Sigmoid colon (tissue), 7 donors: ENCODE measurements around the gene RUFY2. TPM values are rescaled to one million over a fixed set of nuclear protein-coding genes. Genes with fewer than 3 reads are reported as not detected.
A peak's percentile ranks its signal among the peaks of the same experiment; 100 is the strongest.

Source experiments
- DNase-seq: peaks from one replicate; pipeline ENCODE4 v3.0.0-alpha.2; 2019
- H3K27ac ChIP-seq, 4 donors: fragments of 200-600 bp; sonication (generic); one replicate each; pipeline ENCODE4 v1.5.1; 2016 to 2019; ENCODE audit warnings: mild to moderate bottlenecking in 1 of 4
- H3K27me3 ChIP-seq, 3 donors: fragments of 200-600 bp; sonication (generic); one replicate each; pipeline ENCODE4 v1.5.1; 2019; ENCODE audit warnings: mild to moderate bottlenecking in 1 of 3
- H3K36me3 ChIP-seq, 4 donors: fragments of 200-600 bp; sonication (generic); one replicate each; pipeline ENCODE4 v1.5.1; 2016 to 2019
- H3K4me1 ChIP-seq, 4 donors: fragments of 200-600 bp; sonication (generic); one replicate each; pipeline ENCODE4 v1.5.1; 2017 to 2019
- H3K4me3 ChIP-seq, 4 donors: fragments of 200-600 bp; sonication (generic); one replicate each; pipeline ENCODE4 v1.5.1; 2017 to 2019; ENCODE audit warnings: mild to moderate bottlenecking in 2 of 4, moderate library complexity in 1 of 4
- H3K9me3 ChIP-seq, 4 donors: fragments of 200-600 bp in 3 of 4; sonication (generic) in 3 of 4; one replicate each; pipeline versions ENCODE4 v1.5.1 to v1.6.1; 2013 to 2019
- EP300 ChIP-seq, 4 donors: sonication (generic); formaldehyde crosslinking; IDR thresholded peaks; one replicate each; pipeline ENCODE4 v1.6.1; 2017; ENCODE audit warnings: antibody characterized with exemption in 4 of 4
- POLR2A ChIP-seq, 2 donors: fragments of 450-650 bp; IDR thresholded peaks; one replicate each; pipeline ENCODE4 v1.6.1; 2016; ENCODE audit warnings: antibody characterized with exemption in 2 of 2, mild to moderate bottlenecking in 2 of 2, moderate library complexity in 2 of 2
- POLR2AphosphoS5 ChIP-seq, 4 donors: sonication (generic); formaldehyde crosslinking; IDR thresholded peaks; one replicate each; pipeline ENCODE4 v1.6.1; 2017; ENCODE audit warnings: antibody characterized with exemption in 4 of 4
- WGBS, 2 donors: extraction: QIAGEN DNeasy Blood & Tissue Kit; methylation state at CpG; one replicate each; pipeline ENCODE4 v1.1.7; 2013; 5-methylcytosine and 5-hydroxymethylcytosine counted together
- intact Hi-C: fragments of 100-400 bp; cut with DNase I; formaldehyde crosslinking; loops from one replicate; pipeline ENCODE4 v1.15.1; 2023
- polyA plus RNA-seq, 3 donors: library from polyadenylated mRNA; stranded (reverse); fragments of 200-250 nt; gene quantifications; one replicate each; pipeline ENCODE4 v1.2.3, GENCODE V29; 2013
- total RNA-seq, 4 donors: library from RNA; depleted of rRNA; stranded (reverse); fragments of >200 nt; gene quantifications; one replicate each; pipeline ENCODE4 v1.1.0, GENCODE V29; 2016
- TF ChIP-seq, protein P1 (sequence below), 4 experiments: fragments of 450-650 bp in 3 of 4; fragments of 200-600 bp in 1 of 4; IDR thresholded peaks; one replicate each; pipeline ENCODE4 v1.5.1; 2016 to 2019; ENCODE audit warnings: antibody characterized with exemption in 4 of 4, mild to moderate bottlenecking in 3 of 4, moderate library complexity in 2 of 4
- donor health status: healthy with polysubstance abuse.
- donor health status: Bipolar disorder and iron deficiency.
- donor health status: healthy.

The RUFY2 gene
- total and polyA plus RNA-seq, 7 donors, result 5.8 to 34.9 (median 19.3) TPM

DNA sequence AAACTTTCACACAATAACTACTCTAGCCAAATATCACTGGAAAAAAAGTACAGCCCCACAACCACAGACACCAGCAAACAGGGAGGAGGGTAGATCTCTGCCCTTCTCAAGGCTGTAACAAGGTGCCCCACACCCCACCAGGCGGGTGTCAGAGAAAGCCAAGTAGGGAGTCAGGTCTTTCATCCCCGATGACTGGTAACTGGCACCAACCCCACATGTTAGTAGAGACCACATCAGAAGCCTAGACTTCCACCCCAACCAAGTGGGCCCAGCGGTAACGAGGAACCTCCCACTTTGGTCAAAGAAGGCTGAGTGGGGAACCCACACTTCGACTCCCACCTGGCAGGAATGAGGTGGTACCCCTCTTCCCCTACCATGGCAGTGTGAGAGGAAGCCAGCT is 16.4 kb upstream of the RUFY2 start:
- Histone ChIP-seq H3K27me3 (no peaks in the 10 kb centered on the region), H3K27ac (no peak overlapping the region), H3K4me1 (no peaks in the 10 kb centered on the region), H3K36me3 (no peaks in the 10 kb centered on the region), H3K9me3 (no peaks in the 10 kb centered on the region), H3K4me3 (no peak overlapping the region)
- intact Hi-C loops, result no loop called here
- 65 to 86% methylated on average over 5 of the region's 5 CpGs for WGBS, 2 donors
- no peak for DNase-seq
- TF ChIP-seq POLR2AphosphoS5 (IDR thresholded peaks at IDR 0.05) (no peak), POLR2A (IDR thresholded peaks at IDR 0.05) (no peak), EP300 (IDR thresholded peaks at IDR 0.05) (no peak)
- TF ChIP-seq, protein P1, sequence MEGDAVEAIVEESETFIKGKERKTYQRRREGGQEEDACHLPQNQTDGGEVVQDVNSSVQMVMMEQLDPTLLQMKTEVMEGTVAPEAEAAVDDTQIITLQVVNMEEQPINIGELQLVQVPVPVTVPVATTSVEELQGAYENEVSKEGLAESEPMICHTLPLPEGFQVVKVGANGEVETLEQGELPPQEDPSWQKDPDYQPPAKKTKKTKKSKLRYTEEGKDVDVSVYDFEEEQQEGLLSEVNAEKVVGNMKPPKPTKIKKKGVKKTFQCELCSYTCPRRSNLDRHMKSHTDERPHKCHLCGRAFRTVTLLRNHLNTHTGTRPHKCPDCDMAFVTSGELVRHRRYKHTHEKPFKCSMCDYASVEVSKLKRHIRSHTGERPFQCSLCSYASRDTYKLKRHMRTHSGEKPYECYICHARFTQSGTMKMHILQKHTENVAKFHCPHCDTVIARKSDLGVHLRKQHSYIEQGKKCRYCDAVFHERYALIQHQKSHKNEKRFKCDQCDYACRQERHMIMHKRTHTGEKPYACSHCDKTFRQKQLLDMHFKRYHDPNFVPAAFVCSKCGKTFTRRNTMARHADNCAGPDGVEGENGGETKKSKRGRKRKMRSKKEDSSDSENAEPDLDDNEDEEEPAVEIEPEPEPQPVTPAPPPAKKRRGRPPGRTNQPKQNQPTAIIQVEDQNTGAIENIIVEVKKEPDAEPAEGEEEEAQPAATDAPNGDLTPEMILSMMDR (IDR thresholded peaks at IDR 0.05), result no peak

DNA sequence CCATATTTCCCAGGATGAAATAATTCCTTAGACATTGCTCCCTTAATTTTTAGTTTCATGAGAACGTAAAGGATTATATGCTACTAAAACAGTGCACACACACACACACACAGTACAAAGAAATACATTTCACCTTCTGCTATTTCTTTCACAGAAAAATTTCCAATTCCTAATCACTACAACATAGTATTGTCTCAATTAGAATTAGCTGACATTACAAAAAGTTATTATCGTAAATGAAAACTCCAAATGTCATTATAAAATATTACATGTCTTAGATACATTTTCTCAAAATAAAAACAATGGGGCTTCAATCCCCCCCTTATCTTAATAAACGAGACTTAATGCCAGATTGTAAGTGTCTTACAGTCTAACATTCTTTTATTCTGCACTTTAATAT is 12.3 kb upstream of the RUFY2 start:
- 95 to 97% methylated on average over 3 of the region's 3 CpGs for WGBS, 2 donors
- Histone ChIP-seq H3K27me3 (no peaks in the 10 kb centered on the region), H3K4me1 (no peaks in the 10 kb centered on the region), H3K4me3 (no peak overlapping the region), H3K36me3 (no peaks in the 10 kb centered on the region), H3K27ac (no peak overlapping the region), H3K9me3 (no peaks in the 10 kb centered on the region)
- DNase-seq, result no peak
- intact Hi-C loops, result no loop called here
- TF ChIP-seq, protein P1 (IDR thresholded peaks at IDR 0.05), result no peak
- TF ChIP-seq EP300 (IDR thresholded peaks at IDR 0.05) (no peak), POLR2A (IDR thresholded peaks at IDR 0.05) (no peak), POLR2AphosphoS5 (IDR thresholded peaks at IDR 0.05) (no peak)

DNA sequence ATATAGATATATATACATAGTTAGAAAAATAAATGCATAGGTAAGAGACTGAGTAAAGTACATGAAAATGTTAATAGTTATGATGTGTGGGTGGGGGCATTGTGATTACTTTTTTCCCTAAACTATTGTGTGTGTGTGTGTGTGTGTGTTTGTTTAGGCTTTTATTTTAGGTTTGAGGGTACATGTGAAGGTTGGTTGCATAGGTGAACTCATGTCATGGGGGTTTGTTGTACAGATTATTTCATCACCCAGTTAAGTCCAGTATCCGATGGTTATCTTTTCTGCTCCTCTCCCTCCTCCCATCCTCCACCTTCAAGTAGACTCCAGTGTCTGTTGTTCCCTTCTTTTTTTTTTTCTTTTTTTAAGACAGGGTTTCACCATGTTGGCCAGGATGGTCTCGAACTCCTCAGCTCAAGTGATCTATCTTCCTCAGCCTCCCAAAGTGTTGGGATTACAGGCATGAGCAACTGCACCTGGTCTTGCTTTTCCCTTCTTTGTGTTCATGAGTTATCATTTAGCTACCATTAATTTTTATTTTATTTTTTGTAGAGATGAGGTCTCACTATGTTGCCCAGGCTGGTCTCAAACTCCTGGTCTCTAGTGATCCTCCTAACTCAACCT is 1.9 kb upstream of the RUFY2 start:
- Histone ChIP-seq H3K36me3 (no peaks in the 10 kb centered on the region), H3K4me3 (no peak overlapping the region), H3K27me3 (no peaks in the 10 kb centered on the region), H3K27ac (no peak overlapping the region), H3K4me1 (peaks cover 0 to 16% (median 9%) of the 10 kb centered on the region in 4 donors), H3K9me3 (no peaks in the 10 kb centered on the region)
- TF ChIP-seq, protein P1 (IDR thresholded peaks at IDR 0.05), result no peak
- TF ChIP-seq POLR2AphosphoS5 (IDR thresholded peaks at IDR 0.05) (no peak), EP300 (IDR thresholded peaks at IDR 0.05) (no peak), POLR2A (IDR thresholded peaks at IDR 0.05) (no peak)
- no peak for DNase-seq
- WGBS, 2 donors, result 94% methylated on average over 2 of the region's 2 CpGs
- intact Hi-C loops, result loop anchor here (5.0 to 10.0 kb wide), 3 partner anchors 74 to 486 kb away; partner anchors contain the start of genes HNRNPH3, PBLD and SLC25A16

DNA sequence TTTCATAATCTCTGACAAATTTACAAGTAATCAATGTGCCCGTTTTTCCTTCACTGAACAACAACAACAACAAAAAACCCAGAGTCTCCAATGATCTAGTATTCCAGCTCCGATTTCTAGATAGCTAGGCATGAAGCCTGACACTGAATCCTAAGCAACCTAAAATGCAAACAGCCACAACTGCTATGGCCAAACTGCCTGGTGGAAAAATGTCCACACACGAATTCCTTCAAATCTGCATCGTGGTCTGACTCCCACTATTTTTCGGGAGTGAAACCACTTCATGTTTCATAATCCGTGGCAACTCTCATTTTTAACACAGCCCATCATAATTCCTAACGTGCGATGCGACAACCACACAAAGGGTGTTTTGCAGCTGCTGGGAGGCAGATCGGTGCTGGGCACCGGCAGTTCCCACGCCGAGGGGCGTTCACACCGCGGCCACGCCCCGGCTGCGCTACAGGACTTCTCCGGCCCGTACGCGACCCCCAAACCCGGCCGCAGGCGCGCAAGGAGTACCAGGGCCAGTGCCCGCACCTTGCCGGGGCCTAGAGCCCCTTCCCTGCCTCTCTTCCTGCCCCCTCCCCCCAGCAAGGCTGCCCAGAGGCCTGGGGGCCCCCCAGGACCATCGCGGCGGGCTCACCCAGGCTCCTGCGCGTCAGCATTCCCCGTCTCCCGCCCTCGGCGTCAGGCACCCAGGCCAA is 814 bp downstream of the RUFY2 start:
- intact Hi-C loops, result loop anchor here (5.0 to 10.0 kb wide), 3 partner anchors 71 to 489 kb away; partner anchors contain the start of genes HNRNPH3, PBLD and SLC25A16
- Histone ChIP-seq H3K4me1 (peaks cover 0 to 16% (median 9%) of the 10 kb centered on the region in 4 donors), H3K27me3 (no peaks in the 10 kb centered on the region), H3K9me3 (no peaks in the 10 kb centered on the region), H3K4me3 (peak overlapping the region; percentile 94 to 98 (median 97)), H3K36me3 (peaks cover 0 to 5% (median 0%) of the 10 kb centered on the region in 4 donors), H3K27ac (peak overlapping the region; percentile 92 to 97 (median 96))
- no peak for DNase-seq
- 1% methylated on average over 38 of the region's 38 CpGs for WGBS, 2 donors
- TF ChIP-seq POLR2AphosphoS5 (IDR thresholded peaks at IDR 0.05) (no peak), POLR2A (IDR thresholded peaks at IDR 0.05) (no peak), EP300 (IDR thresholded peaks at IDR 0.05) (no peak)
- TF ChIP-seq, protein P1 (IDR thresholded peaks at IDR 0.05), result no peak
